Cortex of kidney (tissue), 1 donor: ENCODE results near the gene BLOC1S4.
"Not testable (repeated sequence)": the region's sequence is repeated elsewhere in the genome, so short reads cannot be mapped to it uniquely, and the experiment has no call there.

Experiments
- DNase-seq: peaks from one replicate; lab custom pipeline; 2025; lab: John Stamatoyannopoulos, UW

Gene BLOC1S4

DNA sequence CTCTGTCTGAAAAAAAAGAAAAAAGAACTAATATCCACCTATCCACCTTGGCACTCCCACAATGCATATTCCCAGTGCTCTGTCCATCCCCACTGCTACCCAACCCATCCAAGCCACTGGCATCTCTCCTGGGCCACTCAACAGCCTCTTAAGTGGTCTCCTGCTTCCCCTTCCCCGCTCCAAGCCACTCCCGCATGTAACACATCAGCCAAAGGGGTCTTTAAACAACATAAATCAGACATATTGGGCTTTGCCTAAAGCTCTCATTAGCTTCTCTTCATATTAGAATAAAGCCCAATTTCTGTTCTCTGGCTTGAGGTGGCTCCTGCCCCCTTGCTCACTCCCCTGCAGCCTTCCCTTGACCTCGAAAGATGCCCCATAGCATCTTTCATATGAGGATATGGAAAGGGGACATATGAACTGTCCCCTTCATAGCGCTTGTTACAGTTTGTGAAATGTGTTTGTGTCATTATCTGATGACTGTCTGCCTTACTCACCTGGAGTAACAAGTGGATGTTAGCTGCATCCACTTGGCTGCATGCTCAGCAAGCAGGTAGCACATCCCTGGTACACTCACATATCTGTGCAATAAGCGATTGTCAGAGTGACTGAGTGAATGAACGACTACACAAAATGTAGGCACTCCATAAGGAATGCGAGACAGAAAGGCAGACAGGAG lies 3.1 kb downstream of the BLOC1S4 start:
- DNase-seq: no peak

DNA sequence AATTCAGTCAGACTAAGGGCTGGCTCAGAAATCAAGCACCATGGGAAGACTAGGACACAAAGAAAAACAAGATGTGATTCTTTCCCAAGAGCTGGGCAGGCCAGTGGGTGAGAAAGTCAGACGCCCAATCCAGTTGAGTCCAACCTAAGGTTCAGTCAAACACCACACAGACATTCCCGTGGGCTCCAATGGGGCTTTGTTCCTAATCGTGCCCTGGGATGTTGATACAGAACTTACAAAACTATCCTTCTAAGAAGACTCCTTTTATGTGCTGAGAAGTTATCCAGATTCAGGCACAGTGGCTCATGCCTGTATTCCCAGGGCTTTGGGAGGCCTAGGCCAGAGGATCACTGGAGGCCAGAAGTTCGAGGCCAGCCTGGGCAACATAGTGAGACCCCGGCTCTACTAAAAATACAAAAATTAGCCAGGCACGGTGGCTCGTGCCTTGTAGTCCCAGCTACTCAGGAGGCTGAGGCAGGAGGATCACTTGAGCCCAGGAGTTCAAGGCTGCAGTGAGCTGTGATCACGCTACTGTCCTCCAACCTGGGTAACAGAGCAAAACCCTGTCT lies 3.7 kb downstream of the BLOC1S4 start:
- no peak for DNase-seq

- DNase-seq: no peak
Observed at GRCh38 chr4:6720202-6720699, 4.3 kb downstream of the BLOC1S4 start.

GRCh38 chr4:6721121-6721520 lies 5.1 kb downstream of the BLOC1S4 start:
- DNase-seq: no peak

- DNase-seq: no peak
Observed at GRCh38 chr4:6722891-6723290, 6.9 kb downstream of the BLOC1S4 start.

DNA sequence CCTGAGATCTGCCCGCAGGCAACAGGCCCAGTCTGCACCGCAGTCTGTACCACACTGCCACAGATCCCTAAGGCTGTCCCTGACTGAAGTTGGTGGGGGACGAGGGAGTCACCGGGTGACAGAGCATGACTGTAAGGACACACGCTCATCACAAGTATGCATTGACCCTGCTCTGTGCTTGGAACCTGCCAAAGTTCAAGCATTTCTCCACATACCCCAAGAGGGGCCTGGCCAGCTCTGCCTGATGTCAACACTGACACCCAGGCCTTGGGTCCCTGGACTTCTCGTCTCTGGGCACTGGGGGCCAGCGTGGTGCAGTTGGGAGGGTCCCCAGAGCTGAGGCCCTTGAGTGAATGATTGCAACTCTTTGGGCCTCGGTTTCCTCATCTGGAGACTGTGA lies 7.9 kb downstream of the BLOC1S4 start:
- no peak for DNase-seq

DNA sequence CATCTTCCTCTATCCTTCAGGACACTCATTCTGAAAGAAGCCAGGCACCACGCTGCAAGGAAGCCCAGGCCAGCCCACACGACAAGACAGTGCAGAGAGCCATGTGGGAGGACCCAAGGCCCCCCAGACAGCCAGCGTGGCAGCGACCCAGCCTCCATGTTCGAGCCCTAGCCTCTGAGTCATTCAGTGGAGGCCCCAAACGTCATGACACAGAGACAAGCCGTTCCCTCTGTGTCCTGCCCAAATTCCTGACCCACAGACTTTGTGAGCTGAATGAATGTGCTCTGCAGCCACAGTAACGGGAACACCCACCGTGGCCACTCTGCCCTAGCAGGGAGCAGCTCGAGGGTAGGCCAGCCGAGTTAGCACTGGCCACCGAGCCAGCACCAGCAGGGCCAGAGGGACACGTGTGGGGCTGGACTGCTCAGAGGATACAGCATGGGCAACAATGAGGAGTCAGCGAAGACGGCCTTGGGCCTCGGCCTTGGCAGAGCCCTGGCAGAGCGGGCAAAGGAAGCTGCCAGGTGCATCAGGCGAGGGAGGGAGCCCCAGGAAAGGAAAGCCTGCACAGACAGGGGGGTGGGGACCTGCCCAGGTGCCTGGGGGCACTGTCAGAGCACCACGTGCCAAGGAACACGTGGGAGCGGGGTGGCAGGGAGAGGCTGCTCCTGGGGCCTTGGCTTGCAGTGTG lies 8.6 kb downstream of the BLOC1S4 start:
- no peak for DNase-seq

GRCh38 chr4:6725427-6725961 lies 9.5 kb downstream of the BLOC1S4 start:
- not testable (repeated sequence) for DNase-seq

DNA sequence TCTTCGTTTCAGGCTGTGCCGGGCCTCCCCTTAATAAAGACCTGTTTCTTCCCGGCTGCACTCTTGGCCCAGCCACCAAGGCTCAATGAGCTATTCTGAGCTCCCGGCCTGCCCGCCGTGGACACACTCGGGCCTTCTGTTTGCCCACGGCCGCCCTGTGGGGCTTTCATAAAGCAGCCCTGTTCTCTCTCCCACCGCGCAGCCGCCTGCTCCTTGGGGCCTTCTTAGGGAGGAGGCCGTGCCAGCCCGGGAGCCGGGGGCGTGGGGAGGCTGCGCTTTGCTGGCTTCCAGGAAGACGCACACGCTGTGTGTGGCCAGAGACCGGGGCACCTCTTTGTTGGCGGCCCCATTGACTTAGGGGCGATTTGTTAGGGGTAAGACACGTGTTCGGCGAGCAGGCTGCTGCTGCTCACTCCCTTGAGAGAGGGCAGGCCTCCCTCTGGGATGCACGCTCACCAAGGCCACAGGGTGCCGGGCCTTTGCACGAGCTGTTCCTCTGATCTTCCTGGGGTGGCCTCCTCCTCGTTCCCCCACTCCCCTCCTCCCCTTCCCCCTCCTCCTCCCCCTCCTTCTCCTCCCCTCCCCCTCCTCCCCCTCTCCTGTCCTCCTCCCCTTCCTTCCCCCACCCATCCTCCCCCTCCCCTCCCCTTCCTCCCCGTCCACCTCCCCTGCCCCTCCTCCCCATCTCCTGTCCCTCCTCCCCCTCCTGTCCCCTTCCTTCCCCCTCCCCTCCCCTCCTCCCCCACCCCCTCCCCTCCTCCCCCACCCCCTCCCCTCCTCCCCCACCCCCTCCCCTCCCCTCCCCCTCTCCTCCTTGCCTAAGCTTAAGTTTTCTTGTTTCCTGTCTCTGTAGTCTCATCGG lies 11.3 kb downstream of the BLOC1S4 start:
- DNase-seq: no peak

- no peak for DNase-seq
Observed at GRCh38 chr4:6727943-6728250, 11.9 kb downstream of the BLOC1S4 start.

- DNase-seq: no peak
Observed at GRCh38 chr4:6728320-6729029, 12.5 kb downstream of the BLOC1S4 start.

DNA sequence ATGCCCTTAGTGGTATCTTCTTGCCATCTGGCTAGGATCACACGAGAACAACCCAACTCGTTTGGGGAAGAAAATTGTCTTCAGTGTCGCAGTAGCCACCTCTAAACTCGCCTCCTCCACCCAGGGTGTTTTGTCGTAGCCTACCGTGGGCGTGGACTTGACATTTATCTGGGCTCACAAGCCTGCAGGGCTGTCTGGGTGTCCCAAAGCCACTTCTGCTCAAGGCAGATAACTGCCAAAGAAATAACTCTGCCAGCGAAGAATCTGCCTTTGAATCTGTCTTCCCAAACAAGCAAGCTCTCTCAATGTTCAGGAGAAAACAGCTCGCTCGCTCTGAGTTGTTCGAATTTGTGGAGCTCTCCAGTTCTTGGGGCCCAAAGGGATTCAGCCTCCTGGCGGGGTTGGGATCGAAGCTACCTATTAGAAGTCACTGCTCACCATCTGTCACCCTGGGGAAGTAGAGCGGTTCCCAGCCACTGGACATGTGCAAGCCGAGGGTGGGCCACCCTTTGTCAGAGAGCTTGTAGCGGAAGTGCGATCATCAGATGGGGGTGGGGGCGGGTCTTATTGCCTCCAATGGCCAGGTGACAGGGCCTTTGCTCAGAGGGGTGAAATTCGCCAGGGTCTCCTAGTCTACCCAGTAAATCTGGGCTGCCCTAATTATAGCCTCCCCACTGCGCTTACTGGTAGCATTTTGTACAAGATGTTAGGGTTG lies 14.8 kb downstream of the BLOC1S4 start:
- DNase-seq: no peak

- no peak for DNase-seq
Observed at GRCh38 chr4:6731318-6731675, 15.3 kb downstream of the BLOC1S4 start.

DNA sequence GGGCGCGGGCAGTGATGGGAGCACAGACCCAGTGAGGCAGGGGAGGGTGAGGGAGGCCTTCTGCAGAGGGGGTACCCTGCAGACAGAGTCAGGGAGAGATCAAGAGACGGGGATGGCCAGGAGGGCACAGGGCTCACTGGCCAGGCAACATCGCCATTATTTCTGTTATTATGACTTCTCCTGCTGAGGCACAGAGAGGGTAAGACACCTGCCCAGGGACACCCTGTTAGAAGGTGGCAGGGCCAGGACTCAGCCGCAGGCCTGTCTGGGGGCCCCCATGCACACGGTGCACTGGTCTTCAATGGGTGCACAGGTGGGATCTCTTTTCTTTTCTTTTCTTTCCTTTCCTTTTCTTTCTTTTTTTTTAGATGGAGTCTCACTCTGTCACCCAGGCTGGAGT lies 15.8 kb downstream of the BLOC1S4 start:
- no peak for DNase-seq

- no peak for DNase-seq
Observed at GRCh38 chr4:6732441-6733357, 16.7 kb downstream of the BLOC1S4 start.

DNA sequence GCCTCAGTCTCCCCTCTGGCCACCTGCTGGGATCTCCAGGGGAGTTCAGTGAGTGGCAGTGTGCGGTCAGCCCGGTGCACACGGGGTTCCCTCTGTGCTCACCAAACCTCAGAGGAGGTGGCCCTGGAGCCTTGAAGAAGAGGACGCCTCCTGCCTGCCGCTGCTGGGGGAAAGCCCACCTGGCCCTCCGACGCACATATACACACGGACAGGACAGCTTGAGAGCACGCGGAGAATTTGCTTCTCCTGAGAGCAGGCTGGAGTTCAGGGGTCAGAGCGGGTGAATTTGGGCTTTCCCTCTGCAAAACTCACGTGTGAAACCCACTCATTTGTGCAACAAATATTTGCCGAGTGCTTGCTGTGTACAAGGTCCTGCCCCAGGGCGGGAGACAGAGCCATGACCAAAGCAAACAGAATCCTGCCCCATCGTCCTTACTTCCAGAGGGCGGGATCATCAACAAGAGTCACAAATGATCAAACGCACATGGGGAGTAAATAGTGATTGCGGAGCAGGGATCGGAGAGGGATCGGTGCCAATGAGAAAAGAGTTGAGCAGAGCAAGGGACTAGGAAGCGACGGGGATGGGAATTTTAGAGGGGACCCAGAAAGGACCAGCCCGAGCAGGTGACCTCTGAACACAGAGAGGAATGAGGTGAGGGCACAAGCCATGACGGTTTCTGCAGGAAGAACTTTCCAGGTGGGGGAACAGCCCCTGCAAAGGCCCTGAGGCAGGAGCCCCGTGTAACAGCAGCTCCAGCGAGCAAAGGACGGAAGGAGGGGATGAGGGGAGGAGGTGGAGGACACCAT lies 17.6 kb downstream of the BLOC1S4 start:
- no peak for DNase-seq

GRCh38 chr4:6734165-6734786 lies 18.3 kb downstream of the BLOC1S4 start:
- DNase-seq: no peak

- no peak for DNase-seq
Observed at GRCh38 chr4:6739920-6740319, 23.9 kb downstream of the BLOC1S4 start.

- DNase-seq: no peak
Observed at GRCh38 chr4:6740347-6740746, 24.4 kb downstream of the BLOC1S4 start.
